Measurements from ENCODE around the gene SEPTIN12.

Gene SEPTIN12

DNA sequence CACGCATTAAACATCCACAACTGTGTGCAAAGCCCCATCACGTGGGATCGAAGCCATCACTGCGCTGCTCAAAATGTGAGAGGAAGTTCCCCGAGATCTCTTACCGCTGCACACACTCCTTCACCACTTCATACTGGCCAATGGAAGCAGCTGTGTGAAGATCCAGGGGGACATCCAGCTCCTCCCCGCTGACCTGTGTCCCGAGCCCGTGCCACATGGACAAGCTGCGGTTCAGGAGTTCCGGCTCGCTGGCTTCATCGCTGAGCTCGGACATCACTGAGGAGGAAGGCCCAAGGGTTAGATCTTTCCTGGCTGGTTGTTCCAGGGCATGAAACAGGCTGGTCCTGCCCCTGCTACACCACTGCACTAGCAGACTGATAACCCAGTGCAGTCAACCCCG is 58.3 kb downstream of the SEPTIN12 start:
- DNase-seq (ENCODE audit: low spot score): no peak
- TF ChIP-seq, protein P1, sequence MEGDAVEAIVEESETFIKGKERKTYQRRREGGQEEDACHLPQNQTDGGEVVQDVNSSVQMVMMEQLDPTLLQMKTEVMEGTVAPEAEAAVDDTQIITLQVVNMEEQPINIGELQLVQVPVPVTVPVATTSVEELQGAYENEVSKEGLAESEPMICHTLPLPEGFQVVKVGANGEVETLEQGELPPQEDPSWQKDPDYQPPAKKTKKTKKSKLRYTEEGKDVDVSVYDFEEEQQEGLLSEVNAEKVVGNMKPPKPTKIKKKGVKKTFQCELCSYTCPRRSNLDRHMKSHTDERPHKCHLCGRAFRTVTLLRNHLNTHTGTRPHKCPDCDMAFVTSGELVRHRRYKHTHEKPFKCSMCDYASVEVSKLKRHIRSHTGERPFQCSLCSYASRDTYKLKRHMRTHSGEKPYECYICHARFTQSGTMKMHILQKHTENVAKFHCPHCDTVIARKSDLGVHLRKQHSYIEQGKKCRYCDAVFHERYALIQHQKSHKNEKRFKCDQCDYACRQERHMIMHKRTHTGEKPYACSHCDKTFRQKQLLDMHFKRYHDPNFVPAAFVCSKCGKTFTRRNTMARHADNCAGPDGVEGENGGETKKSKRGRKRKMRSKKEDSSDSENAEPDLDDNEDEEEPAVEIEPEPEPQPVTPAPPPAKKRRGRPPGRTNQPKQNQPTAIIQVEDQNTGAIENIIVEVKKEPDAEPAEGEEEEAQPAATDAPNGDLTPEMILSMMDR (IDR thresholded peaks at IDR 0.05; ENCODE audit: extremely low read depth, insufficient read depth, missing control alignments): no peak
- in situ Hi-C loops (cut with MboI; ENCODE audit: low pct_unique_long_range_greater_than_20kb, low sequenced_read_pairs, unreplicated experiment): loop anchor here (25.0 kb wide), 1 partner anchor 332 kb away; the partner anchor contains the start of genes ALG1 and C16orf89

DNA sequence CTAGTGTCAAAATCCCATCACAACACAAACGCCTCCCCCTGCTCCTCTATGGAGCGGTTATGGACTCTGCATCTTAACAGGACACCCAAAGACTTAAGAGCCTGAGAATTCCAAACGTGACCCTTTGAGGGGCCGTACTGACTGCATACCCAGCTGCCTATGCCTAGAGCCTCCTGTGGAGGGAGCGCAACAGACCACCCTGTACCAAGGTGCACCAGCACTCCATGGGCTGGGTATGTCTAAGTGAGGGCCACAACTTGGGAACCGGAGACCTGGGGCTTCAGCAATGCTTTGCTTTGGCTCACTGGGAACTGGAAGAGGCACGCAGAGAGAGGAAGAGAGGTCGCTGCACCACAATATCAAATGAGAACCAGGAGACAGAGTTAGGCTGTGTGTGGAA is 59.5 kb downstream of the SEPTIN12 start:
- in situ Hi-C loops (cut with MboI; ENCODE audit: low pct_unique_long_range_greater_than_20kb, low sequenced_read_pairs, unreplicated experiment): loop anchor here (25.0 kb wide), 1 partner anchor 334 kb away; the partner anchor contains the start of genes ALG1 and C16orf89

More for the DNA sequence above, 59.5 kb downstream of the SEPTIN12 start:
- TF ChIP-seq, protein P1 (IDR thresholded peaks at IDR 0.05; ENCODE audit: extremely low read depth, insufficient read depth, missing control alignments): no peak
- no peak for DNase-seq (ENCODE audit: low spot score)
